ENCODE results near the gene CLOCK. TPM values are rescaled to one million over a fixed set of nuclear protein-coding genes. Genes with fewer than 3 reads are reported as not detected.

CLOCK gene
- total and polyA plus RNA-seq, 2 of the 8 experiments (the other 6 are each of a cell fraction or from before 2014, with no cell fraction given) = 7.7 to 24.2 TPM

DNA sequence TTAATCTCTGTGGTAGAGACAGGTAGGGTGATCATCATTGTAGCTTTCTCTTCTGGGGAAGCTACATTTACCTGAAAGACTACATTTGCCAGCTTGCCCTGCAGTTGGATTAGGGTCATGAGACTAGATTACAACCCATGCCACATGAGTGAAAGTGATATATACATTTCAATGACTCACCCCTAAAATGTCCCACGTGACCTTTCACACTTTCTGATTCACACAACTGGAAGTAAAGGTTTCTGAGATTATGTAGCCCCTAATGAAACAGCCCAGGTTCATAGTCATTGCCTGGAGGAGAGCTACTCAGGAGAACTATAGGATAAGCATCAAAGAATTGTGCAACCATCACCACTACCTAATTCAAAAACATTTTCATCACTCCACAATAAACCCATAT lies 27.5 kb upstream of the CLOCK start:
- Histone ChIP-seq H3K14ac (ENCODE audit: insufficient read length) (no peak overlapping the region), H4K91ac (replicated peaks; ENCODE audit: insufficient read length, low read length) (no peak overlapping the region), H2BK5ac (ENCODE audit: low read depth, low read length) (no peak overlapping the region), H3K4ac (replicated peaks; ENCODE audit: insufficient read length, low read depth, low read length) (no peak overlapping the region), H2AFZ (ENCODE audit: low read length) (no peak overlapping the region), H3K23ac (ENCODE audit: insufficient read length) (no peak overlapping the region), H2BK120ac (replicated peaks; ENCODE audit: low read depth, low read length) (no peak overlapping the region), H3K27ac (ENCODE audit: low read depth, low read length) (no peak overlapping the region), H4K8ac (ENCODE audit: extremely low read depth, insufficient read depth, low read length) (no peak overlapping the region), H3K18ac (ENCODE audit: extremely low read depth, low read length) (no peak overlapping the region), H2BK20ac (ENCODE audit: low read length) (no peak overlapping the region), H3K23me2 (ENCODE audit: low read depth, low read length) (no peaks in the 10 kb centered on the region), H4K20me1 (replicated peaks in 1 of 2; ENCODE audit: control insufficient read depth in 1 of 2, insufficient read depth in 2 of 2, low read length in 2 of 2) (no peaks in the 10 kb centered on the region), H3K9ac (replicated peaks in 1 of 4; ENCODE audit: extremely low read depth in 1 of 4, low read depth in 3 of 4, low read length in 3 of 4) (no peak overlapping the region), H4K5ac (ENCODE audit: insufficient read length, low read depth, low read length) (no peak overlapping the region), H3K4me2 (ENCODE audit: insufficient read depth in 1 of 2, low read depth in 2 of 2, low read length in 2 of 2) (no peak overlapping the region), H2BK15ac (ENCODE audit: low read length) (no peak overlapping the region), H3K79me2 (ENCODE audit: control insufficient read depth in 1 of 2, insufficient read depth in 2 of 2, low read length in 2 of 2) (no peaks in the 10 kb centered on the region), H3K4me1 (replicated peaks in 1 of 4; ENCODE audit: control insufficient read depth in 3 of 4, insufficient read depth in 4 of 4, low read length in 3 of 4) (peaks cover 0 to 4% (median 0%) of the 10 kb centered on the region in 4 experiments; a peak in 1 of 7 replicates), H3K79me1 (ENCODE audit: low read depth, low read length) (no peaks in the 10 kb centered on the region), H3K27me3 (replicated peaks in 1 of 4; ENCODE audit: control insufficient read depth in 3 of 4, extremely low read depth in 1 of 4, insufficient read depth in 3 of 4, low read length in 3 of 4) (no peaks in the 10 kb centered on the region), H2AK5ac (ENCODE audit: low read depth, low read length) (no peak overlapping the region), H3K36me3 (ENCODE audit: control insufficient read depth in 2 of 4, insufficient read depth in 4 of 4, low read length in 3 of 4) (no peaks in the 10 kb centered on the region; a peak in 2 of 8 replicates), H3K9me3 (ENCODE audit: insufficient read depth in 2 of 2, low read depth in 1 of 2, low read length in 1 of 2) (peaks cover 13 to 20% of the 10 kb centered on the region in 2 experiments), H3K56ac (replicated peaks; ENCODE audit: insufficient read length, low read depth, low read length) (no peak overlapping the region), H3K4me3 (ENCODE audit: extremely low read depth in 1 of 4, insufficient read depth in 2 of 4, low read depth in 3 of 4, low read length in 4 of 4) (no peak overlapping the region), H2BK12ac (ENCODE audit: low read depth, low read length) (no peak overlapping the region)
- no peak for DNase-seq (ENCODE audit: low read depth in 1 of 2, low spot score in 2 of 2)
- FAIRE-seq = no peak
- ChIA-PET POLR2A (ENCODE audit: partially characterized antibody) (interaction anchor here (1.3 kb wide), 1 partner anchor 10 kb away, joined by 6 read pairs; no protein-coding TSS in a partner anchor), CTCF (ENCODE audit: partially characterized antibody) (no interaction called here)
- 87% methylated on average over 1 of the region's 1 CpG; no CpG with 5 or more reads in 1 of the 2 experiments for WGBS, 2 experiments (ENCODE audit: extremely low coverage in 1 of 2, insufficient coverage in 1 of 2, insufficient read length in 1 of 2, insufficient replicate concordance in 2 of 2, low coverage in 1 of 2, low lambda C conversion rate in 2 of 2, missing lambda C conversion rate in 1 of 2)
- no peak for TF ChIP-seq KDM5A (IDR thresholded peaks at IDR 0.05; ENCODE audit: low read length)
- no peak for TF ChIP-seq CREB1 (IDR thresholded peaks at IDR 0.05)
- no peak for TF ChIP-seq HDAC2 (IDR thresholded peaks at IDR 0.05; ENCODE audit: borderline replicate concordance in 1 of 2, low read depth in 2 of 2, low read length in 2 of 2)
- TF ChIP-seq PHF8 (conservative IDR thresholded peaks at IDR 0.05; ENCODE audit: low read depth, low read length) = no peak
- TF ChIP-seq GTF2F1 (IDR thresholded peaks at IDR 0.05; ENCODE audit: borderline replicate concordance, low read depth, low read length) = no peak
- no peak for TF ChIP-seq GABPA (IDR thresholded peaks at IDR 0.05; ENCODE audit: borderline replicate concordance, insufficient read depth, low read length)
- no peak for TF ChIP-seq TAF1 (IDR thresholded peaks at IDR 0.05; ENCODE audit: low read depth, low read length)
- TF ChIP-seq, protein P1, sequence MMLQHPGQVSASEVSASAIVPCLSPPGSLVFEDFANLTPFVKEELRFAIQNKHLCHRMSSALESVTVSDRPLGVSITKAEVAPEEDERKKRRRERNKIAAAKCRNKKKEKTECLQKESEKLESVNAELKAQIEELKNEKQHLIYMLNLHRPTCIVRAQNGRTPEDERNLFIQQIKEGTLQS (IDR thresholded peaks at IDR 0.05; ENCODE audit: insufficient read depth, low read depth, low read length) = no peak
- TF ChIP-seq NRF1 (IDR thresholded peaks at IDR 0.05; ENCODE audit: low read depth, low read length) = no peak
- no peak for TF ChIP-seq RFX5 (IDR thresholded peaks at IDR 0.05; ENCODE audit: borderline replicate concordance, low read depth, low read length)
- no peak for TF ChIP-seq CBX5 (IDR thresholded peaks at IDR 0.05; ENCODE audit: low read depth, low read length)
- no peak for TF ChIP-seq SIRT6 (IDR thresholded peaks at IDR 0.05; ENCODE audit: low read length)
- no peak for TF ChIP-seq SP4 (IDR thresholded peaks at IDR 0.05; ENCODE audit: low read length)
- no peak for TF ChIP-seq RNF2 (IDR thresholded peaks at IDR 0.05; ENCODE audit: borderline replicate concordance, low read depth, low read length, missing control alignments, poor library complexity, severe bottlenecking)

Data from H1 (cell line).